Measurements from ENCODE around the gene MRPS18C. TPM values are rescaled to one million over a fixed set of nuclear protein-coding genes. Genes with fewer than 3 reads are reported as not detected.

The MRPS18C gene
- polyA plus RNA-seq, 1 donor = 40.4 TPM

- peaks cover 34% of the 10 kb centered on the region for H3K36me3 ChIP-seq (ENCODE audit: control insufficient read depth, insufficient read depth, low read length)
- DNase-seq = no peak
- H3K4me3 ChIP-seq (ENCODE audit: low read length) = no peak overlapping the region
- H3K27me3 ChIP-seq (ENCODE audit: control insufficient read depth, insufficient read depth, low read length) = no peaks in the 10 kb centered on the region
- WGBS (ENCODE audit: insufficient coverage, low lambda C conversion rate) = 40% methylated on average over 1 of the region's 1 CpG
- no peaks in the 10 kb centered on the region for H3K9me3 ChIP-seq (ENCODE audit: control insufficient read depth, low read depth, low read length)
- H3K27ac ChIP-seq (ENCODE audit: low read length) = no peak overlapping the region
- no peaks in the 10 kb centered on the region for H3K4me1 ChIP-seq (ENCODE audit: control insufficient read depth, insufficient read depth, low read length)
Measured at GRCh38 chr4:83440148-83440814, 15.6 kb upstream of the MRPS18C start.

- Histone ChIP-seq H3K4me3 (ENCODE audit: low read length) (no peak overlapping the region), H3K27ac (ENCODE audit: low read length) (no peak overlapping the region), H3K27me3 (ENCODE audit: control insufficient read depth, insufficient read depth, low read length) (no peaks in the 10 kb centered on the region), H3K9me3 (ENCODE audit: control insufficient read depth, low read depth, low read length) (no peaks in the 10 kb centered on the region), H3K4me1 (ENCODE audit: control insufficient read depth, insufficient read depth, low read length) (no peaks in the 10 kb centered on the region), H3K36me3 (ENCODE audit: control insufficient read depth, insufficient read depth, low read length) (peaks cover 34% of the 10 kb centered on the region)
- 100% methylated on average over 1 of the region's 3 CpGs for WGBS (ENCODE audit: insufficient coverage, low lambda C conversion rate)
- DNase-seq = no peak
Measured at GRCh38 chr4:83440899-83441298, 15.0 kb upstream of the MRPS18C start.

- Histone ChIP-seq H3K9me3 (ENCODE audit: control insufficient read depth, low read depth, low read length) (no peaks in the 10 kb centered on the region), H3K36me3 (ENCODE audit: control insufficient read depth, insufficient read depth, low read length) (peaks cover 13% of the 10 kb centered on the region), H3K4me1 (ENCODE audit: control insufficient read depth, insufficient read depth, low read length) (no peaks in the 10 kb centered on the region), H3K27me3 (ENCODE audit: control insufficient read depth, insufficient read depth, low read length) (no peaks in the 10 kb centered on the region), H3K4me3 (ENCODE audit: low read length) (no peak overlapping the region), H3K27ac (ENCODE audit: low read length) (no peak overlapping the region)
- no CpG with 5 or more reads among the region's 2 CpGs for WGBS (ENCODE audit: insufficient coverage, low lambda C conversion rate)
- no peak for DNase-seq
Measured at GRCh38 chr4:83449009-83449408, 6.8 kb upstream of the MRPS18C start.

GRCh38 chr4:83454686-83455085 lies 1.2 kb upstream of the MRPS18C start:
- Histone ChIP-seq H3K4me1 (ENCODE audit: control insufficient read depth, insufficient read depth, low read length) (no peaks in the 10 kb centered on the region), H3K9me3 (ENCODE audit: control insufficient read depth, low read depth, low read length) (no peaks in the 10 kb centered on the region), H3K27me3 (ENCODE audit: control insufficient read depth, insufficient read depth, low read length) (no peaks in the 10 kb centered on the region), H3K27ac (ENCODE audit: low read length) (peak overlapping the region; percentile 88), H3K36me3 (ENCODE audit: control insufficient read depth, insufficient read depth, low read length) (peaks cover 18% of the 10 kb centered on the region), H3K4me3 (ENCODE audit: low read length) (peak overlapping the region; percentile 87)
- WGBS (ENCODE audit: insufficient coverage, low lambda C conversion rate) = no CpG with 5 or more reads among the region's 6 CpGs
- DNase-seq = peak in 1 of 2 donors; percentile 46

DNA sequence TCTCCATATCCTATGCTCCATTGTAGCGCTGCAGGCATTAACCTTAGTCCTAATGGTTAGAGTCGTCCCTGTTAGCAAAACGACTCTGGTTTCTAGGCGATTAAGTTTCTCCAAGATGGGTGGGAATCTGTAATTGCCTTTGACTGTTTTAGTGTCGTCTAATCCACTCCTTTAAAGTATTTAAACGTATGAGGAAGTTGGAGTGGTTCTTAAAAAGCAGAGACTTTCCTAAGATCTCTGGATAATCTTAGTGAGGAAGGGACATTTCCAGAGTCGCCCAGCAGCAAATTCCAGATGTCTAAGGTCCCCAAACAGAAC lies 285 bp downstream of the MRPS18C start:
- H3K4me3 ChIP-seq (ENCODE audit: low read length) = peak overlapping the region; percentile 87
- no peaks in the 10 kb centered on the region for H3K27me3 ChIP-seq (ENCODE audit: control insufficient read depth, insufficient read depth, low read length)
- DNase-seq = no peak
- H3K27ac ChIP-seq (ENCODE audit: low read length) = peak overlapping the region; percentile 88
- 0% methylated on average over 1 of the region's 7 CpGs for WGBS (ENCODE audit: insufficient coverage, low lambda C conversion rate)
- H3K9me3 ChIP-seq (ENCODE audit: control insufficient read depth, low read depth, low read length) = no peaks in the 10 kb centered on the region
- H3K4me1 ChIP-seq (ENCODE audit: control insufficient read depth, insufficient read depth, low read length) = no peaks in the 10 kb centered on the region
- H3K36me3 ChIP-seq (ENCODE audit: control insufficient read depth, insufficient read depth, low read length) = peaks cover 23% of the 10 kb centered on the region

DNA sequence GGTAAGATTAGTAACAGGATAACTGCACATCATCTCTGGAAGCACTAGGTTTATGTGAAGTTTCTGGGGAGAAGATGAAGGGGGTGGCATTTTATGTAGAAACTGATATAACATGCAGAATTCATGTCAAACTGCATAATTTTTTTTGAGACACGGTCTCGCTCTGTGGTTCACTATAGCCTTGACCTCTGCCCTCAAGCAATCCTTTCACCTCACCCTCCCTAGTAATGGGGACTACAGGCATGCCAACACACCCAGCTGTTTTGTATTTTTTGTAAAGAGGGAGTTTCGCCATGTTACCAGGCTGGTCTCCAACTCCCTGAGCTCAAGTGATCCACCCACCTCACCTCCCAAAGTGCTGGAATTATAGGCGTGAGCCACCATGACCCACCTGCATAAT lies 17.6 kb downstream of the MRPS18C start:
- Histone ChIP-seq H3K4me3 (ENCODE audit: low read length) (no peak overlapping the region), H3K4me1 (ENCODE audit: control insufficient read depth, insufficient read depth, low read length) (no peaks in the 10 kb centered on the region), H3K27ac (ENCODE audit: low read length) (no peak overlapping the region), H3K27me3 (ENCODE audit: control insufficient read depth, insufficient read depth, low read length) (no peaks in the 10 kb centered on the region), H3K9me3 (ENCODE audit: control insufficient read depth, low read depth, low read length) (no peaks in the 10 kb centered on the region), H3K36me3 (ENCODE audit: control insufficient read depth, insufficient read depth, low read length) (peaks cover 8% of the 10 kb centered on the region)
- WGBS (ENCODE audit: insufficient coverage, low lambda C conversion rate) = no CpG with 5 or more reads among the region's 4 CpGs
- no peak for DNase-seq

GRCh38 chr4:83473966-83474365 lies 18.1 kb downstream of the MRPS18C start:
- H3K9me3 ChIP-seq (ENCODE audit: control insufficient read depth, low read depth, low read length) = no peaks in the 10 kb centered on the region
- H3K27ac ChIP-seq (ENCODE audit: low read length) = no peak overlapping the region
- no CpG with 5 or more reads among the region's 2 CpGs for WGBS (ENCODE audit: insufficient coverage, low lambda C conversion rate)
- H3K4me3 ChIP-seq (ENCODE audit: low read length) = no peak overlapping the region
- peaks cover 8% of the 10 kb centered on the region for H3K36me3 ChIP-seq (ENCODE audit: control insufficient read depth, insufficient read depth, low read length)
- no peaks in the 10 kb centered on the region for H3K27me3 ChIP-seq (ENCODE audit: control insufficient read depth, insufficient read depth, low read length)
- H3K4me1 ChIP-seq (ENCODE audit: control insufficient read depth, insufficient read depth, low read length) = no peaks in the 10 kb centered on the region
- DNase-seq = no peak

DNA sequence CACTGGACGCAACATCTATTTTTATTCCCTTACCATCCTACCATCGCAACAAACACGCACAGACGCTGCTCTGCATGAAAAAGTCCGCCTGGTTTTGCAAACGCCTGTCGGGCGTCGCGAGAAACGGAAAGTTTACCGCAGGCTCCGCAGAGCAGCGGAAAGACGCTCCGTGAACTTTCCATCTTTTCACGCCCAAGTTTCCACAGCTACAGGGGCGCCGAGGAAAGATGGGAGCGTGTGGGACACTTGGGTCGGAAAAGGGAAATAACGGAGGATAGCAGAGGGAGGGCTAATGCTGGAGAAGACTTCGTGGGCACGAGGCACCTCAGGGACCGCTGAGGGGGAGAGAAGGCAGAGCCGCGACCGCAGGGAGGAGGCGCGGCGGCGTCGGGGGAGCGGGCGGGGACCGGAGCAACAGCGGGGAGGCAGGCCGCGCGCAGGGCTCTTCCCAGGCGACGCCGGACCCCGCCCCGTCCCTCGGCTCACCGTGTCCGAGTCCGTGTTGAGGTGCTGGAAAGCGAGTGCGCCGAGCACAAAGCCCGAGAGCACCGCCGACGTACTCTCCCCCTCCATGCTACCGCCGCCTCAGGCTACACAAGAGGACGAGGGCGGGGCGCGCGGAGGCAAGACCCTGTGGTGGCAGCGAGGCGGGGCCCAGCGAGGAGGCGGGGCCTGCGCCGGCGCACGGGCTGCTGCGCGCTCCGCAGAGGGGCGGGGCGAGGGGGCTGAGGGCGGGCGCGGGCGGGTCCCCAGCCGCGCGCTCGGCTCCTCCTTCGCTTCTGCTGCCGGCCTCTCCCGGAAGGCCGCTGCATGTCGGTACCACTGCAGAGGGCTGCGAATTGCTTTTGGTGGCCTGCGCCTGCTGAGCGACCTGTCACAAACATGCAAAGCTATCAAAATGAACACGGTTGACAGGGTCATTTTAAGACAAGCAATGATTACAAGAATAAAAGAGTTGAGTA lies 28.9 kb downstream of the MRPS18C start, which contains the start of gene ABRAXAS1:
Gene ABRAXAS1, minus strand, starts transcription at position 601 of the 962 bp plus-strand sequence. Its CDS starts 28 bp downstream, at position 573.
- peak within 1 kb of the TSS; percentile 75 for H3K27ac ChIP-seq (ENCODE audit: low read length)
- no peaks in the 10 kb centered on the region for H3K9me3 ChIP-seq (ENCODE audit: control insufficient read depth, low read depth, low read length)
- peak; percentile 91 to 97 for DNase-seq
- H3K4me1 ChIP-seq (ENCODE audit: control insufficient read depth, insufficient read depth, low read length) = peaks cover 4% of the 10 kb centered on the region
- peak within 1 kb of the TSS; percentile 76 for H3K4me3 ChIP-seq (ENCODE audit: low read length)
- no peaks in the 10 kb centered on the region for H3K27me3 ChIP-seq (ENCODE audit: control insufficient read depth, insufficient read depth, low read length)
- 14% methylated on average over 2 of the region's 93 CpGs for WGBS (ENCODE audit: insufficient coverage, low lambda C conversion rate)
- no peaks in the 10 kb centered on the region for H3K36me3 ChIP-seq (ENCODE audit: control insufficient read depth, insufficient read depth, low read length)

DNA sequence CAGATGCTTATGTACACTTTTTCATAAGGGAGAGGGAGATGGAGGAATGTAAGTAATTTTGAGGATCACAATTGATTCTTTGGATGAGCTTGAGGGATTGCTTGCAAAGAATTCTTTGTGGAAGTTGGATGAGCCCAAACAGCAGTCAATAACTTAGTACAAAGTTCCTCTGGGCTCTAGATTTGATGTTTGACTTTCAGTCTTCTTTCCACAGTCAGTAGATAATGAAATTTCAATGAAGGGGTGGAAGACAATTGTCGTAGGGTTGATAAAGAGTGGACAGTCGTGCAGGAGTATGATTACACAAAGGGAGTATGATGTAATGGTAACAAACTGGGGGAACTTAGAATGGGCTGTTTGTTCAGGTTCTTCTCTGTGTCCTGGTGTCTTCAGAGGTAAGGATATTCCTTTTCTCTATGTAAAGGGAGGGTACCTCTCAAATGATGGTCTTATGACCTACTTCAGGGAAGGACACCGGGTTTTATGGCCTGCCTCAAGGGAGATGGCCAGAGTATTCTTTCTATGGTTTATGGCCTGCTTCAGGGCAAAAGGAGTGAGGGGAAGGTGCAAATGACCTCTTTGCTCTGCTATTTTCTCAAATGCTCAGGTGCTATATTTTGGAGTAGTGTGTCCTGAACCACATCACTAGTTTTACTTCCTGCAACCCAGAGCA lies 30.7 kb downstream of the MRPS18C start:
- no CpG with 5 or more reads among the region's 3 CpGs for WGBS (ENCODE audit: insufficient coverage, low lambda C conversion rate)
- Histone ChIP-seq H3K36me3 (ENCODE audit: control insufficient read depth, insufficient read depth, low read length) (no peaks in the 10 kb centered on the region), H3K4me3 (ENCODE audit: low read length) (no peak overlapping the region), H3K9me3 (ENCODE audit: control insufficient read depth, low read depth, low read length) (no peaks in the 10 kb centered on the region), H3K4me1 (ENCODE audit: control insufficient read depth, insufficient read depth, low read length) (peaks cover 4% of the 10 kb centered on the region), H3K27ac (ENCODE audit: low read length) (peak overlapping the region; percentile 10), H3K27me3 (ENCODE audit: control insufficient read depth, insufficient read depth, low read length) (no peaks in the 10 kb centered on the region)
- DNase-seq = peak in 1 of 2 donors; percentile 35

GRCh38 chr4:83489711-83490326 lies 34.0 kb downstream of the MRPS18C start:
- no peaks in the 10 kb centered on the region for H3K27me3 ChIP-seq (ENCODE audit: control insufficient read depth, insufficient read depth, low read length)
- no CpG with 5 or more reads among the region's 1 CpG for WGBS (ENCODE audit: insufficient coverage, low lambda C conversion rate)
- no peak overlapping the region for H3K4me3 ChIP-seq (ENCODE audit: low read length)
- H3K27ac ChIP-seq (ENCODE audit: low read length) = no peak overlapping the region
- peaks cover 4% of the 10 kb centered on the region for H3K4me1 ChIP-seq (ENCODE audit: control insufficient read depth, insufficient read depth, low read length)
- DNase-seq = no peak
- H3K9me3 ChIP-seq (ENCODE audit: control insufficient read depth, low read depth, low read length) = no peaks in the 10 kb centered on the region
- no peaks in the 10 kb centered on the region for H3K36me3 ChIP-seq (ENCODE audit: control insufficient read depth, insufficient read depth, low read length)

All from large intestine (tissue), 3 donors.